Measurements from ENCODE around the gene CRIP1. TPM values are rescaled to one million over a fixed set of nuclear protein-coding genes. Genes with fewer than 3 reads are reported as not detected.

CRIP1 gene
- total RNA-seq, 1 donor from 2014 or later = 0.46 TPM

GRCh38 chr14:105450864-105451720 lies 35.6 kb upstream of the CRIP1 start:
- DNase-seq (ENCODE audit: low read depth, low spot score) = no peak

DNA sequence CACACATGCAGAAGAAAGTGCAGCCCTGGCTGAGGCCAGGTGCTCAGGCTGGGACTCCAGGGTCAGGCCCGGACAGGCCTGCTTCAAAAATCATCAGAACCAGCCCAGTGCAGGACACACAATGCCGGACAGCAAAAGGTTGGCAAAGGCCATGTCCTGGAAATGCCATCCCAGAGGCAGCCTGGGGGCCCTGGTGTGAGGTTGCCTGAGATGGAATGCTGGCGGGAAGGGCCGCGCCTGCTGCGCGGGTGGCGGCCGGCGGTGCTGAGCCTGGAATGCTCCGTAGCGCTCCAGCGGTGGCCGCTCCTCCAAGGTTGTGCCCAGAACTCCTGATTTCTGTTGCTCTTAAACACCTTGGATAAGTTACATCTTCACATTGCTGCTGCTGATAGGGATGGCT lies 33.7 kb upstream of the CRIP1 start:
- no peak for DNase-seq (ENCODE audit: low read depth, low spot score)

GRCh38 chr14:105453847-105454246 lies 32.8 kb upstream of the CRIP1 start:
- no peak for DNase-seq (ENCODE audit: low read depth, low spot score)

- DNase-seq (ENCODE audit: low read depth, low spot score) = no peak
Measured at GRCh38 chr14:105455086-105455640, 31.5 kb upstream of the CRIP1 start.

- DNase-seq (ENCODE audit: low read depth, low spot score) = no peak
Measured at GRCh38 chr14:105455766-105456660, 30.7 kb upstream of the CRIP1 start.

- no peak for DNase-seq (ENCODE audit: low read depth, low spot score)
Measured at GRCh38 chr14:105456736-105457617, 29.7 kb upstream of the CRIP1 start.

DNA sequence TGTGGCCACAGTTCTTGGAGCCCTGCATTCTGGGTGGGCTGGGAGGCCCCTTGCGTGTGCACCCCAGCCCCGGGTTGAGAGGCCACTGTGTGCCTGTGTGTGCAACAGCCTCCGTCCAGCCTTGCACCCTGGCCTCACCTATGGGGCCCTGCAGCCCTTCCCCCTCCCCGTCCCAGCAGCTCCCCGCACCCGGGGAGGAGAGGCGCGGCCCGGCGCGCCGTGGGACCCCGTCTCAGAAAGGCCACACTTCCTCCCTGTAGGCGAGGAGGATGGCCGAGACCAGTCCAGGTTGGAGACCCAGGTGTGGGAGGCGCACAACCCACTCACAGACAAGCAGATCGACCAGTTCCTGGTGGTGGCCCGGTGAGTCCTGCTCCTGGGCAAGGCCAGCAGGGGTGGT lies 28.7 kb upstream of the CRIP1 start:
- no peak for DNase-seq (ENCODE audit: low read depth, low spot score)

DNA sequence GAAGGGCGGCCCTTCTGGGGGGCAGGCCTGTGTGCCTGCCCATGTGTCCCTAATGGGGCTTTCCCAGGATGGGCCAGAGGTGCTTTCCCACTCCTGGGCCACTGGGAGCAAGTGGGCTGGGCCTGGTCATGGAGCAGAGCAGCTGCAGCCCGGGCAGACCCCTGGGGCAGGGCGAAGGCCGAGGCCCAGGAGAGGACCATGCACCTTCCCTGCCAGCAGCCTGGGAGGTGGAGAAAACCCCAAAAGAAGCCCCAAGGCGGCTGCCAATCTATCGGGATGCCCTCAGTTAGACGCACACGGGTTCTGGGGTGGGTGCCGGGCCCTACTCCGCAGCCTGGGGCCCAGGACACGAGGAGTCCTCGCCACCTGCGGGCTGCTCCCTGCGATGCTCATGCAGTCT lies 28.1 kb upstream of the CRIP1 start:
- no peak for DNase-seq (ENCODE audit: low read depth, low spot score)

DNA sequence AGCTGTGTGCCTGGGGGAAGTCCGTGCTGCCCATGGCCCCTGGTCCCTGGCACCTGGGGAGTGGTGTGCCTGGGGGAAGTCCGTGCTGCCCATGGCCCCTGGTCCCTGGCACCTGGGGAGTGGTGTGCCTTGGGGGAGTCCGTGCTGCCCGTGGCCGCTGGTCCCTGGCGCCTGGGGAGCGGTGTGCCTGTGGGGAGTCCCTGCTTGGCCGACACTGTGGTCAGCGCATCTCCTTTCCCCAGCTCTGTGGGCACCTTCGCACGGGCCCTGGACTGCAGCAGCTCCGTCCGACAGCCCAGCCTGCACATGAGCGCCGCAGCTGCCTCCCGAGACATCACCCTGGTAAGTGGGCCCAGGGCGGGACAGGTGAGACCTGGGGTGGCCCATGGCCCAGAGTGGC lies 26.6 kb upstream of the CRIP1 start:
- DNase-seq (ENCODE audit: low read depth, low spot score) = no peak

DNA sequence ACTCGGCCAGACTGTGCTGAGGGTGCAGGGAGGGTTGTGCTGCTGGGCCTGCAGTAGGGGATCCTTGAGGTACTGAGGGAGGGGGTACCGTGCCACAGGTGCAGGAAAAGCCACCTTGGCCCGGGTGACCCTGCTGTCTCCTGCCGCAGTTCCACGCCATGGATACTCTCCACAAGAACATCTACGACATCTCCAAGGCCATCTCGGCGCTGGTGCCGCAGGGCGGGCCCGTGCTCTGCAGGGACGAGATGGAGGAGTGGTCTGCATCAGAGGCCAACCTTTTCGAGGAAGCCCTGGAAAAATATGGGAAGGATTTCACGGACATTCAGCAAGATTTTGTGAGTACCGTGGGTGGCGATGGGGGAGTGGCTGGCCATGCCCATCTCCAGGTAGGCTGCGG lies 26.1 kb upstream of the CRIP1 start:
- no peak for DNase-seq (ENCODE audit: low read depth, low spot score)

- DNase-seq (ENCODE audit: low read depth, low spot score) = no peak
Measured at GRCh38 chr14:105461903-105462302, 24.8 kb upstream of the CRIP1 start.

DNA sequence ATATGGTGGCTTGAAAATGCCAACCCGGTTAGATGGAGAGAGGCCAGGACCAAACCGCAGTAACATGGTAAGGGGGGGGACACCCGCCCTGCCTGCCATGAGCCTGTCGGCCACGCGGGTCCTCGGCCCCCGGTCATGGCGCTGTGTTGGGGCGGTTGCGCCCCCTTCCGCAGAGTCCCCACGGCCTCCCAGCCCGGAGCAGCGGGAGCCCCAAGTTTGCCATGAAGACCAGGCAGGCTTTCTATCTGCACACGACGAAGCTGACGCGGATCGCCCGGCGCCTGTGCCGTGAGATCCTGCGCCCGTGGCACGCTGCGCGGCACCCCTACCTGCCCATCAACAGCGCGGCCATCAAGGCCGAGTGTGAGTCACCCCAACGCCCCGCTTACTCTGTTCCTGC lies 22.2 kb upstream of the CRIP1 start:
- no peak for DNase-seq (ENCODE audit: low read depth, low spot score)

GRCh38 chr14:105465209-105466031 lies 21.3 kb upstream of the CRIP1 start:
- no peak for DNase-seq (ENCODE audit: low read depth, low spot score)

GRCh38 chr14:105466531-105467248 lies 20.0 kb upstream of the CRIP1 start:
- no peak for DNase-seq (ENCODE audit: low read depth, low spot score)

GRCh38 chr14:105467249-105467941 lies 19.3 kb upstream of the CRIP1 start:
- no peak for DNase-seq (ENCODE audit: low read depth, low spot score)

DNA sequence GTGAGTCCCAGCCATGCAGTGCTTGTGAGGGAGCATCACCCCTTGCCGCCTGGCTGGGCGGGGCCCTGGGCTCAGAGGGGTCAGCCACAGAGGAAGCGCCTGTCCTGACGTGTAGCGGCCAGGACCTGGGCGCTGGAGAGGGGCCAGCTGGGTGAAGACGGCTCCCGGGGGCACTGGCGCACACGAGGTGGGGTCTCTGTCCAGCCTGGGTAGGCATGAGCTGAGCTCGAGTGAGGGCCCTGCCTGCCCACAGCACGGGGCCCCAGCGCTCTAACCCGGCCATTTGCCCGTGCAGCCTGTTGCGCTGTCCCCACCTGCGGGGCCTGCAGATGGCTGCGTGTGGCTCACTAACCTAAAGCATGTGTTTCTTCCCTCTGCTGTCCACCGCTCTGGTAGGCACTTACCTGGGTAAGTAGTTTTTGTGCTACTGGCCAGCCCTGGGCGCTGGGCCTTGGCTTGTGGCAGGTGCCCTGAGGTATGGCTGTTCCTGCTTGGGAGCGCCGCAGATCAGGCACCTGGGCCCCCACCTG lies 18.7 kb upstream of the CRIP1 start:
- no peak for DNase-seq (ENCODE audit: low read depth, low spot score)

DNA sequence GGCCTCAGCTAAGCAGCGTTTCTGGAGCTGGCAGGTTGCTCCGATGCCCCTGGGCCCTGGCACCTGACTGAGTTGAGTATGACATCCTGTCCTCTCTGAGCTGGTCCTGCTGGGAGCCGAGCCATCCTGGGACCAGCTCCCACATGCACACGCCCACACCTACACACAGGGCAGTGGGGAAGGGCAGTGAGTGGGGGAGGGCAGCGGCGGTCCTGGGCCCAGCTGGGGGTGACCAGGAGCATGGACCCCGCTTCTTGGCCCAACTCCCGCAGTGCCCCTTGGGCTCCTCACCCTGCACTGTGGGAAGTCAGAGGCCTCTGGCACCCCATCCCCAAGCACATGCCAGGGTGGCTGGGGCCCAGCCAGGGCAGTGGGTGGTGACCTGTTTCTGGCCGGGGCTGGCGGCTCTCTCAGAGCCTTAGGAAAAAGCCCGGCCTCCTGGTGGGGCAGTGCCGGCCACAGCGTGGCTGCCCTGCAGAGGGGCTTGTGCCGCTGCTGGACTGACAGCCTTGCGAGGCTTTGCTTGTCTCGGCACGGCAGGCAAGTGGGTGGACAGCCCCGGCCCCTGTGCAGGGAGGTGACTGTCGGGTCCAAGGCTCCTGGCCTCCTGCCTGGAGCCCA lies 18.0 kb upstream of the CRIP1 start:
- no peak for DNase-seq (ENCODE audit: low read depth, low spot score)

Measured in pulmonary artery endothelial cell (primary cell).